ENCODE measurements around the gene HSPA2.
"Not testable (repeated sequence)": the region's sequence is repeated elsewhere in the genome, so short reads cannot be mapped to it uniquely, and the experiment has no call there.

Gene HSPA2

GRCh38 chr14:64562436-64562835 lies 21.9 kb downstream of the HSPA2 start:
- DNase-seq (ENCODE audit: low spot score) = no peak

GRCh38 chr14:64563696-64564095 lies 23.2 kb downstream of the HSPA2 start:
- no peak for DNase-seq (ENCODE audit: low spot score)

GRCh38 chr14:64566651-64567122 lies 26.1 kb downstream of the HSPA2 start:
- no peak for DNase-seq (ENCODE audit: low spot score)

- no peak for DNase-seq (ENCODE audit: low spot score)
Measured at GRCh38 chr14:64569138-64569631, 28.6 kb downstream of the HSPA2 start.

- DNase-seq (ENCODE audit: low spot score) = not testable (repeated sequence)
Measured at GRCh38 chr14:64569646-64570045, 29.1 kb downstream of the HSPA2 start.

GRCh38 chr14:64572386-64573104 lies 32.0 kb downstream of the HSPA2 start:
- DNase-seq (ENCODE audit: low spot score) = no peak

GRCh38 chr14:64573109-64573508 lies 32.6 kb downstream of the HSPA2 start:
- no peak for DNase-seq (ENCODE audit: low spot score)

GRCh38 chr14:64574371-64575107 lies 34.0 kb downstream of the HSPA2 start:
- no peak for DNase-seq (ENCODE audit: low spot score)

- no peak for DNase-seq (ENCODE audit: low spot score)
Measured at GRCh38 chr14:64577211-64577610, 36.7 kb downstream of the HSPA2 start.

GRCh38 chr14:64580467-64580866 lies 39.9 kb downstream of the HSPA2 start:
- DNase-seq (ENCODE audit: low spot score) = no peak

- no peak for DNase-seq (ENCODE audit: low spot score)
Measured at GRCh38 chr14:64581363-64581762, 40.8 kb downstream of the HSPA2 start.

- DNase-seq (ENCODE audit: low spot score) = no peak
Measured at GRCh38 chr14:64581817-64582216, 41.3 kb downstream of the HSPA2 start.

GRCh38 chr14:64584190-64584589 lies 43.6 kb downstream of the HSPA2 start:
- no peak for DNase-seq (ENCODE audit: low spot score)

GRCh38 chr14:64591809-64592208 lies 51.3 kb downstream of the HSPA2 start:
- DNase-seq (ENCODE audit: low spot score) = no peak
